BLaER1 treated with 17β-estradiol and CSF1 and Interleukin-3, amounts not matched to agents 10 nM and 100 nM (cell line): ENCODE results near the gene SDK2.

ENCODE experiments used
- H3K27ac ChIP-seq, 11 experiments: shearing (Covaris generic); formaldehyde crosslinking; 2 replicates each; pipeline ENCODE4 v1.8.1; 2022
- H3K27me3 ChIP-seq, 11 experiments: shearing (Covaris generic); formaldehyde crosslinking; 2 replicates each; pipeline ENCODE4 v1.8.1; 2022
- H3K36me3 ChIP-seq, 11 experiments: shearing (Covaris generic); formaldehyde crosslinking; 2 replicates each; pipeline ENCODE4 v1.8.1; 2022
- H3K4me1 ChIP-seq, 10 experiments: shearing (Covaris generic); formaldehyde crosslinking; 2 replicates each; pipeline ENCODE4 v1.8.1; 2022
- H3K4me2 ChIP-seq, 11 experiments: shearing (Covaris generic); formaldehyde crosslinking; 2 replicates each; pipeline ENCODE4 v1.8.1; 2022
- H3K4me3 ChIP-seq, 10 experiments: shearing (Covaris generic); formaldehyde crosslinking; 2 replicates each; pipeline ENCODE4 v1.8.1; 2022
- H3K9ac ChIP-seq, 11 experiments: shearing (Covaris generic); formaldehyde crosslinking; 2 replicates each; pipeline ENCODE4 v1.8.1; 2022
- H3K9me3 ChIP-seq, 11 experiments: shearing (Covaris generic); formaldehyde crosslinking; replicated peaks in 1 of 11; 2 replicates each; pipeline ENCODE4 v1.8.1; 2022
- H4K20me1 ChIP-seq, 11 experiments: shearing (Covaris generic); formaldehyde crosslinking; 2 replicates each; pipeline ENCODE4 v1.8.1; 2022
- Cebpa-rat ChIP-seq, 11 experiments: shearing (Covaris generic); IDR thresholded peaks; 2 replicates each; pipeline ENCODE4 v1.8.1; 2022

SDK2 gene

DNA sequence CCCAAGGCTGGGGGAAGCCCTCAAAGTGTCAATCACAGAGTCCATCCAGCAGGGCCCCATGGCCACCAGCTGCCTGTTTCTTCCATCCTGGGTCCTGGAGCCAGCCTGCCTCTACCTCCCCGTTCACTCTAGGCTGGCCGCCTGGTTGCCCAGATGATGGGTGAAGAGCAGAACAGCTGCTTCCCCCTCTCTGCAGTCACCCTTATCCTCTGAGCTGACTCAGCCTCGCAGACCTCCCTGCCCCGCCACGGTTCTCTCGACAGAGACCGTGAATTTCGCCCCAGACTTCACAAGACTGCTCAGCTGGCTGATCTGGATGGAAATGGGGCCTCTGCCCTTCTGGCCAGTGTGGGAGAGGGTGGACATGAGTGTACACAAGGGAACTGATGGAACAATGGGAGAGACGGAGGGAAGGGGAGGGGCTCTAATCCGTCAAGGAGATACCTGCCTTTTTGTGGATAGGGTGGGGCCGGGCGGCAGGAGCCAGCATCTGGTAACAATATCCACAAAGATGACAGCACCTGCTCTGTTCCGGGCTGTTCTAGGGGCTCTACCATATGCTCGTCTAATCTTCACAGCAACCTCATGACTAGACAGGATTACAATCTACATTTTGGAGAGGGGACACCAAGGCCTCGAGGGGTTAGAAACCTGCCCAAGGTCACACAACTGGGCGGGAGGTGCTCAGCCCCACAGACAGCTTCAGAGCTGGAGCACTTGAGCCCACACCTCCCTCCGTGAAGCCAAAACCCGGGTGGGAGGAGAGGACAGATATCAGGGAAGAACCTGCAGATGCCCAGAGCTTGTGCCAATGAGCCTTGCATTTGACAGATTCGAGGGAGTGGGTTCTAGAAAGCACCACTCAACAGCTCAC lies 136.0 kb downstream of the SDK2 start:
- Histone ChIP-seq H3K4me3 (no peak overlapping the region), H3K36me3 (peaks cover 0 to 7% (median 0%) of the 10 kb centered on the region in 11 experiments; a peak in 5 of 22 replicates), H4K20me1 (peaks cover 0 to 28% (median 0%) of the 10 kb centered on the region in 11 experiments; a peak in 2 of 22 replicates), H3K27ac (no peak overlapping the region), H3K9ac (no peak overlapping the region), H3K4me1 (peaks cover 0 to 41% (median 29%) of the 10 kb centered on the region in 10 experiments; a peak in 12 of 20 replicates), H3K4me2 (peak overlapping the region in 7 of 11 experiments; percentile 19 to 56 (median 43); a peak in 9 of 22 replicates), H3K27me3 (no peaks in the 10 kb centered on the region), H3K9me3 (no peaks in the 10 kb centered on the region)
- TF ChIP-seq Cebpa-rat (IDR thresholded peaks at IDR 0.05): no peak

DNA sequence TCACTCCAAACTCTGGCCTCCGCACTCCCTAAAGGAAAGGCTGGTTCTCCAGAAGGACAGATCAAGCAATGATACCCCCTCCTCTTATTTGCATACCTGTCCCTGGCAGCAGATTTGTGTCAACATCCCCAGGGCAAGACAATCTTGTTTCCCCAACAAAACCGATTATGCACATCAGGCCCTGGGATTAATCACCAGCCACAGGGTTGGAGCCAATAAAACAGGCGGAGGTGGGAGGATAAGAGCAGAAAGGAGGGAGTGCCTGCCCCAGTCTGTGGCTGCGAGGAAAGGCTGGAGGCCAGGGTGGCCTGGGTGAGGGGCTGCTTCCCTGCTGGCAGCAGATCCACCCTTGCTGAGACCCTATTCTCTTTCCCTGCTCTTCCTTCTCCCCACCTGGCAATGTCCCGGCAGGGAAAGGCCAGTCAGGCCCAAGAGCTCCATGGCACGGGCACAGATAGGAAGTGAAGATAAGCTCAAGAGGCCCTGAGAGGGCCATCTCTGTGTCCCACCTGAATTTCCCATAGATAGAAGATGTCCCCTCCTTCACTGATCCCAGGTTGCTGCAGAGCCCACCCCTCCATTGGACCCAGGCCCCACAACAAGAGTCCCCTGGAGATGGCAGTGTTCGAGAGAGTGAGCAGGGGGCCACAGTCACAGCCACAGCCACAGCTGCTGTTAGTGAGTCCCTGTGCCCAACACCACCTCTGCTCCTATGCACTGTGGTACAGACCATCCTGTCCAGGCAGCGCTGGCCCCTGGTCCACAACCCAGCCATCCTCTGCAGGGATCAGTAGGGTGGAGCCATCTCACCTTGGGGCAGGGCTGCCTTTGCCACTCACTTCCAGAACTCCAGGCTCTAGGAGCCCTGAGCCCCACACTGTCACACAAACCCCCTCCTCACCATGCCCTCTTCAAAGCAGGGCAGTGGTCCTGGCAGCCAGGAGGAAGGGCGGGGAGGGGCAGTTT lies 137.5 kb downstream of the SDK2 start:
- Histone ChIP-seq H3K36me3 (peaks cover 0 to 7% (median 0%) of the 10 kb centered on the region in 11 experiments; a peak in 5 of 22 replicates), H3K4me1 (peaks cover 0 to 41% (median 29%) of the 10 kb centered on the region in 10 experiments; a peak in 12 of 20 replicates), H3K4me3 (no peak overlapping the region), H3K27ac (no peak overlapping the region), H3K9ac (no peak overlapping the region), H3K4me2 (no peak overlapping the region), H3K27me3 (no peaks in the 10 kb centered on the region), H4K20me1 (peaks cover 0 to 28% (median 0%) of the 10 kb centered on the region in 11 experiments; a peak in 1 of 22 replicates), H3K9me3 (no peaks in the 10 kb centered on the region)
- no peak for TF ChIP-seq Cebpa-rat (IDR thresholded peaks at IDR 0.05)

DNA sequence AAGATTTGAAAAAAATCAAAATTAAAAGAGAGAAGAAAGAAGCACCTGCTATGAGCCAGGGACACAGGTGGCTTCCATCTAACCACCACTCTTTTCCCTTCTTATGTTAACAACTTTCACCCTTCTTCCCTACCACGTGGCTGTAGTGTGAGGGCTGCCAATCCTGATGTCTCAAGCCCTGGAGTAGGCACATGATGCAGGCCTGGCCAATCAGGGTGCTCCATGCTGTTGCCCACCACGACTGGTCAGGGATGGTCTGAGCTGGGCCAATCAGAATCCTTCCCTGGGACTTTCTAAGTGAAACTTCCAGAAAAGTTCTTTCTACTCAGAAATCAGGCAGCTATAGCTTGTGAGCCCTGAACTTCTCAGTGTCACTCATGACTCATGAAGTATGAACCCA lies 140.7 kb downstream of the SDK2 start:
- TF ChIP-seq Cebpa-rat (IDR thresholded peaks at IDR 0.05): no peak
- Histone ChIP-seq H3K36me3 (peaks cover 0 to 7% (median 0%) of the 10 kb centered on the region in 11 experiments; a peak in 5 of 22 replicates), H3K27ac (no peak overlapping the region), H3K4me1 (peaks cover 0 to 12% (median 9%) of the 10 kb centered on the region in 10 experiments; a peak in 9 of 20 replicates), H3K9me3 (no peaks in the 10 kb centered on the region), H3K4me3 (no peak overlapping the region), H3K9ac (no peak overlapping the region), H3K4me2 (no peak overlapping the region), H3K27me3 (no peaks in the 10 kb centered on the region), H4K20me1 (peaks cover 0 to 15% (median 0%) of the 10 kb centered on the region in 11 experiments; a peak in 3 of 22 replicates)

DNA sequence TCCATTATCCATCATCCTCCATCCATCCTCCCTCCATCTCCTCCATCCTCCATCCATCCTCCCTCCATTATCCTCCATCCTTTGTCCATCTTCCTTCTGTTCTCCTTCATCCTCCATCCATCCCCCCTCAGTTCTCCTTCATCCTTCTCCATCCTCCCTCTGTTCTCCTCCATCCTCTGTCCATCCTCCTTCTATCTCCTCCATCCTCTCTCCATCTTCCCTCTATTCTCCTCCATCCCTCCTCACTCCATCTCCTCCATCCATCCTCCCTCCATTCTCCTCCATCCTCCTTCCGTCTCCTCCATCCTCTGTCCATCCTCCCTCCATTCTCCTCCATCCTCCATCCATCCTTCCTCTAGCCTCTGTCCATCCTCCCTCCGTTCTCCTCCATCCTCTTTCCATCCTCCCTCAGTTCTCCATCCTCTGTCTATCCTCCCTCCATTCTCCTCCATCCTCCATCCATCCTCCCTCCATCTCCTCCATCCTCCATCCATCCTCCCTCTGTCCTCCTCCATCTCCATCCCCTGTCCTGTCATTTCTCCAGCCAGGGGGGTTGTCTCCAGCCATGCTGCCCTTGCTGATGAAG lies 143.7 kb downstream of the SDK2 start:
- Histone ChIP-seq H4K20me1 (peaks cover 0 to 13% (median 0%) of the 10 kb centered on the region in 11 experiments; a peak in 3 of 22 replicates), H3K27me3 (no peaks in the 10 kb centered on the region), H3K9ac (no peak overlapping the region), H3K27ac (no peak overlapping the region), H3K36me3 (no peaks in the 10 kb centered on the region; a peak in 3 of 22 replicates), H3K9me3 (no peaks in the 10 kb centered on the region), H3K4me3 (no peak overlapping the region), H3K4me2 (no peak overlapping the region), H3K4me1 (no peaks in the 10 kb centered on the region)
- no peak for TF ChIP-seq Cebpa-rat (IDR thresholded peaks at IDR 0.05)

DNA sequence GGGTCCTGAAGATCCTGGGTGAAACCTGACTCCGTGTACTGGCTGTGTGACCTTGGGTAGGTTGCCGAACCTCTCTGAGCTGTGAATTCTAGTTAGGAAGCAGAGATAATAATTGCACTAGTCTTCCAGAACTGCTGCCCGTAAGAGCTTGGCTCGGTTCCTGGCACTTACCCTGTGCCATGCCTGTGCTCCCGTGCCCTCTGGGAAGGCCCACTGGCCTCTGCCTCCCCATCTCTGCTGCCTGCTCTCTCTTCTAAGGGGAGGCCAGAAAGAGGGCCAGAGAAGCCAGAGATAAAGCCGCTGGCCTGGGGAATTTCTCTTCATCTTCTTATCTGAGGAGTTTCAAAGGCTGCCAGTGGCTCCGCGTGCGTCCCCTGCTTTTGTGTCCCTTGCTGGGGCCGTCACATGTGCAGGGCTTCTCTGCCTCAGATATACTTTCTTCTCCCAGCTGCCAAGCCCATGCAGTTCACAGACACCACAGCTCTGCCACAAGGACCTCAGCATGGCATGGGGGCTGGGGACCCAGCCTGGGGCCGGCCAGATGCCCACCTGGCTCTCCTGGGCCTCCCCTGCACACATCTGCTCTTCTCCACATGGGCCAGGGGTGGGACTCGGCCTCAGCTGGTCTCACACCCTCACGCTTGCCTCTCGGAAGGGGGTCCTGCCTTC lies 145.2 kb downstream of the SDK2 start:
- Histone ChIP-seq H3K9ac (no peak overlapping the region), H3K4me1 (no peaks in the 10 kb centered on the region), H3K36me3 (no peaks in the 10 kb centered on the region; a peak in 3 of 22 replicates), H4K20me1 (peaks cover 0 to 25% (median 0%) of the 10 kb centered on the region in 11 experiments; a peak in 3 of 22 replicates), H3K27me3 (no peaks in the 10 kb centered on the region), H3K27ac (no peak overlapping the region), H3K9me3 (no peaks in the 10 kb centered on the region), H3K4me3 (no peak overlapping the region), H3K4me2 (no peak overlapping the region)
- no peak for TF ChIP-seq Cebpa-rat (IDR thresholded peaks at IDR 0.05)

DNA sequence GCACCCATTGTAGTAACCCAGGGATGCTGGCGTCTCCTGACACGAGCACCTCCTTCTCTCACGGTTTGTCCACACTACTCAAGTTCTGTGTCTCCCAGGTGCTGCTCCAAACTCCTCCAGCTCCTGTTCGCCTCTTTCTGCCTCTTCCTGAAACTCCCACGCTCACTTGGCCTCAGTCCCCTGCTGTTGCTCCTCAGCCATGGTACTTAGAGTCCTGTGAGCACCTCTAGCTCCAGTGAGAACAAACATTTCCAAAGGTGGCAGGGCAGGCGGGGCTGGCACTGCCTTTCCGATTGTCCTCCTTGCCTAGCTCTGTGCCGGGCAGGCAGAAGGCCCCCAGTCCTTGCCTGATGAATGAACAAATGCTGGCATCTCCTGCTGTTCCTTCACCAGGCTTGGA lies 146.1 kb downstream of the SDK2 start:
- H3K9me3 ChIP-seq: no peaks in the 10 kb centered on the region
- H3K27me3 ChIP-seq: no peaks in the 10 kb centered on the region
- no peak overlapping the region for H3K4me2 ChIP-seq
- peaks cover 0 to 28% (median 0%) of the 10 kb centered on the region in 11 experiments; a peak in 3 of 22 replicates for H4K20me1 ChIP-seq
- H3K36me3 ChIP-seq: no peaks in the 10 kb centered on the region; a peak in 4 of 22 replicates
- peaks cover 0 to 4% (median 0%) of the 10 kb centered on the region in 10 experiments; a peak in 4 of 20 replicates for H3K4me1 ChIP-seq
- no peak for TF ChIP-seq Cebpa-rat (IDR thresholded peaks at IDR 0.05)
- H3K4me3 ChIP-seq: no peak overlapping the region
- no peak overlapping the region for H3K9ac ChIP-seq
- H3K27ac ChIP-seq: no peak overlapping the region

DNA sequence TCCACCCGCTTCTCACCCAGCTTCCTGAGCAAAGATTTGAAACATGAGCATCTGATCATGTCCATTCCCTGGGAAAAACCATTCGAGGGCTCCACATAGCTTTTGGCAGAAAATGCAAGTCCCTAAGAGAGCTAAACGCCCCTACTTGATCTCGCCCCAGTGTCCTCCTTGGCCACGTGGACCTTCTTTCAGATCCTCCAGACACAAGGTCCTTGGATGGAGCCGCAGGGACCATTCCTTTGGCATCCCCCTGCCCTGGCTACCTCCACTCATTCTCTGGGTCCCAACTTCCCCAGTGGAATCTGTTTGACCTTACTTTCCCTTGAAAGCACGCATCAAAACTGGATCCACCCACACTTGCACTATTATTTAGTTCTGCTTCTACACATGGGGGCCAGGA lies 146.5 kb downstream of the SDK2 start:
- no peaks in the 10 kb centered on the region for H3K27me3 ChIP-seq
- no peak overlapping the region for H3K4me3 ChIP-seq

DNA sequence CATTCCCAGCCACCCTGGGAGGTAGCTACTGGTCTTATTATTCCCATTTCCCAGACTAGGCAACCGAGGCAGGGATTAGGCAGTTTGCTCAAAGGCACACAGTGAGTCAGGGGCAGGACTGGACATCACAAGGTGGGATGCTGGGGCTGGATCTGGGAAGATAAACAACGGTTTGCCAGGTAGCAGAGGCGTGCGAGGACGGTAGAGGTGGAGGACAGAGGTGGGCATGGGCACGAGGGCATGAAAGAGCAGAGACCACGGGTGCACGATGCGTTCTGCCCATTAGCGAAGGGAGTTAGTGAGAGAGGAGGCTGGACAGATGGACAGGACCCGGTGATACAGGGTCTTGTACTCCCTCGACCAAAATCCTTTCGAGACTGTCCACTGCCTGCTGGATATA lies 148.0 kb downstream of the SDK2 start:
- Histone ChIP-seq H3K27ac (no peak overlapping the region), H4K20me1 (peaks cover 0 to 32% (median 0%) of the 10 kb centered on the region in 11 experiments; a peak in 4 of 22 replicates), H3K9me3 (no peaks in the 10 kb centered on the region), H3K27me3 (no peaks in the 10 kb centered on the region), H3K4me1 (peaks cover 0 to 23% (median 15%) of the 10 kb centered on the region in 10 experiments; a peak in 11 of 20 replicates), H3K36me3 (no peaks in the 10 kb centered on the region; a peak in 2 of 22 replicates), H3K4me3 (no peak overlapping the region), H3K9ac (no peak overlapping the region), H3K4me2 (no peak overlapping the region)
- no peak for TF ChIP-seq Cebpa-rat (IDR thresholded peaks at IDR 0.05)

More for the DNA sequence above, 146.5 kb downstream of the SDK2 start:
- no peaks in the 10 kb centered on the region; a peak in 2 of 22 replicates for H3K36me3 ChIP-seq
- H3K4me1 ChIP-seq: peaks cover 0 to 8% (median under 1%) of the 10 kb centered on the region in 10 experiments; a peak in 11 of 20 replicates
- H3K4me2 ChIP-seq: no peak overlapping the region
- H3K9me3 ChIP-seq: no peaks in the 10 kb centered on the region
- peaks cover 0 to 28% (median 0%) of the 10 kb centered on the region in 11 experiments; a peak in 3 of 22 replicates for H4K20me1 ChIP-seq
- no peak for TF ChIP-seq Cebpa-rat (IDR thresholded peaks at IDR 0.05)
- H3K9ac ChIP-seq: no peak overlapping the region
- no peak overlapping the region for H3K27ac ChIP-seq
